GM18498 (cell line): ENCODE results near the gene WDR74.
"Not testable (repeated sequence)": the region's sequence is repeated elsewhere in the genome, so short reads cannot be mapped to it uniquely, and the experiment has no call there.

Experiments used
- ATAC-seq: cut with Tn5 transposase; IDR thresholded peaks from one replicate; pipeline ENCODE4 v1.9.1; 2021; ENCODE audit warnings: mild to moderate bottlenecking, moderate library complexity; ENCODE audit not compliant: unreplicated experiment

The WDR74 gene

DNA sequence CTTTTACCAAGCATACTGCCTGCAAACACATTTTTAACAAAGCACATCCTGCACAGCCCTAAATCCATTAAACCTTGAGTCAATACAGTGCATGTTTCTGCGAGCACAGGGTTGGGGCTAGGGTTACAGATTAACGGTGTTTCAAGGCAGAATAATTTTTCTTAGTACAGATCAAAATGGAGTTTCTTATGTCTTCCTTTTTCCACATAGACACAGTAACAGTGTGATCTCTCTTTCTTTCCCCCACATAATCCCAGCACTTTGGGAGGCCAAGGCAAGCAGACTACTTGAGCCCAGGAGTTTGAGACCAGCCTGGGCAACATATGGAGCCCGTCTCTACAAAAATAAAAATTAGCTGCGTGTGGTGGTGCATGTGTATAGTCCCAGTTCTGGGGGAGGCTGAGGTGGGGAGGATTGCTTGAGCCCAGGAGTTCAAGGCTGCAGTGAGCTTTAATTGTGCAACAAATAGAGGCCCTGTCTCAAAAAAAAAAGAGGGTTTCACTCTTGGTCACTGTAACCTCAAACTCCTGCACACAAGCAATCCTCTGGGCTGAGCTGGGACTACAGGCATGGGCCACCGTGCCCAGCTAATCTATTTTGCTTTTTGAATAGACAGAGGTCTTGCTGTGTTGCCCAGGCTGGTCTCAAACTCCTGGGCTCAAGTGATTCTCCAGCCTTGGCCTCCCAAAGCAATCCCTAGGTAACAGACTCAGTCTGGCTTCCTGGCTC lies 21.6 kb upstream of the WDR74 start:
- ATAC-seq = no peak

DNA sequence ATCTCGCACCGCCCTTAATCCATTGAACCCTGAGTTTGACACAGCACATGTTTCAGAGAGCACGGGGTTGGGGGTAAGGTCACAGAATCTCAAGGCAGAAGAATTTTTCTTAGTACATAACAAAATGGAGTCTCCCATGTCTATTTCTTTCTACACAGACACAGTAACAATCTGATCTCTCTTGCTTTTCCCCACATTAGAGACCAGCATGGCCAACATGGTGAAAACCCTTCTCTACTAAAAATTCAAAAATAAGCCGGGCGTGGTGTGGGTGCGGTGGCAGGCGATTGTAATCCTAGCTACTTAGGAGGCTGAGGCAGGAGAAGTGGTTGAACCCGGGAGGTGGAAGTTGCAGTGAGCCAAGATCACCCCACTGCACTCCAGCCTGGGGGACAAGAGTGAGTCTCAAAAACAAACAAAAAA lies 19.9 kb upstream of the WDR74 start:
- ATAC-seq = not testable (repeated sequence)

DNA sequence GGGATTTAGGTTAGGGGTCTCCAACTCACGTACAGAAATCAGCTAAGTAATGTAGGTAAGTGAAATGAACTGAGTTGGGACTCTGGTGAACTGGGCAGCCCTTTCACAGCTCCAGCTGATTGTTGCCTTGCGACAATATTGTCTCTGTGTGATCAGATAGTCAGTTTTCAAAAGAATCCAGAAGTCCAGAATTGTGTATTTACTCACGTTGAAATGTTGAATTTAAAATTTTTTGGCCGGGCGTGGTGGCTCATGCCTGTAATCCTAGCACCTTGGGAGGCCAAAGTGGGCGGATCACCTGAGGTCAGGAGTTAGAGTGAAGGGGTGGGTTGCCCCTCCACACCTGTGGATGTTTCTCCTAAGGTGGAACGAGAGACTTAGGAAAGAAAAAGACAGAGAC lies 18.8 kb upstream of the WDR74 start:
- no peak for ATAC-seq

DNA sequence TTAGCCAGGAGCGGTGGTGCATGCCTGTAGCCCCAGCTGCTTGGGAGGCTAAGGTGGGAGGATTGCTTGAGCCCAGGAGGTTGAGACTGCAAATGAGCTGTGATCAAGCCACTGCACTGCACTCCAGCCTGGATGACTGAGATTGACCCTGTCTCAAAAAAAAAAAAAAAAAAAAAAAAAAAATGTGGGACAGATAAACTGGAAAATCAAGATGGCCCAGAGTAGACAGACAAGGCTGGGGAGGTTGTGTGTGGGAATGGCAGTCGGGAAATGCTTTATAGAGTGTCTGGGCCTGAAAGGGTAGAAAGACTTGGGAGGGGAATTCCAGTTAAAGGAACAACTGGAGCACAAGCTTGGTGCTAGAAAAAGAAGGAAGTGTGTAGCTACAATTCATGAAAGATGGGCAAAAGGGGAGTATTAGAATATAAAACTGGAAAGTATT lies 18.2 kb upstream of the WDR74 start:
- ATAC-seq = no peak

DNA sequence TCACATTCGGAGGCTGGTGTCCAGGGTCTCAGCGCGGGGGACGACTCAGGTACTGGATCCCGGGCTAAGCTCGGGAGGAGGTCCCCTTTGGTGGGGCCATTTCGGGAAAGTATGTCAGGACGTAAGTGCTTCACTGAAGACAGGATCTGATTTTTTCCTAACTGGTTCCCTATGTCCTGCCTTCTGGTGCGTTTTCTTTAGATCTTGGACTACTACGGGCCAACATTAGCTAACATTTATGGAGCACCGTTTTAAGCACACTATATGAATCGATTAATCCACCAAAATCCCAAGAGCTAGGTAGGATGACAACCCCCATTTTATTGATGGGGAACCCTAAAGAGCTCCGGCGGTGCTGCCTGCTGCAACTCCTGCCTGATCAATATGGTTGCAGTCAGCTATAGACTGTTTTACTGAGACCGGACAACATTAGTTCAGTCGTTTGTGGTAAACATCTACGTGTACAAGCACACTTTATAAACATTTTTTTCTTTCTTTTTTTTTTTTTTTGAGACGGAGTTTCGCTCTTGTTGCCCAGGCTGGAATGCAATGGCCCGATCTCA lies 17.0 kb upstream of the WDR74 start:
- ATAC-seq = no peak

DNA sequence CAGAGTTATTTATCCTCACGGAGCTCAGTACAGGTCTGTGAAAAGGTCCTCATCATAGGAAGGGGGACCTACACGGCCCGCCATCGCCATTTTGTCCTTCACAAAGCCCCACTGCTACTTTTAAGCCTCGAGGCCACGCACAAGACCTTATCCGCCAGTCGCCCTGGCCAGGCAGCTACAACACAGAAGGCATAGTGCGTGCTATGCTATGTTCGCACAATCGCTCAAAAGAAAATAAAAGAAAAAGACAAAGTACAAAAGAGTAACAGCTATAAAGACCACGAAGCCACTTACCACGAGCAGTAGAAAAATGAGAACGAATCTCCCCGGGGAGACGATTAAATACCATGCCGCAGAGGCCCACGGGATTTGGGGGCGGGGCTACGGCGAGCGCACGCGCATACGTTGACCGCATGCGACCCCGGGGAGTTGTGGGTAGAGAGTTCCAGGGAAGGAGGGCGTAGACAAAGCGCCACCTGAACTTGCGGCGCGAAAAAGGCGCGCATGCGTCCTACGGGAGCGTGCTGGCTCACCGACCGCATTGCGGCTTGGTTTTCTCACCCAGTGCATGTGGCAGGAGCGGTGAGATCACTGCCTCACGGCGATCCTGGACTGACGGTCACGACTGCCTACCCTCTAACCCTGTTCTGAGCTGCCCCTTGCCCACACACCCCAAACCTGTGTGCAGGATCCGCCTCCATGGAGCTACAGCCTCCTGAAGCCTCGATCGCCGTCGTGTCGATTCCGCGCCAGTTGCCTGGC lies 16.4 kb upstream of the WDR74 start:
- peak; percentile 91 for ATAC-seq

DNA sequence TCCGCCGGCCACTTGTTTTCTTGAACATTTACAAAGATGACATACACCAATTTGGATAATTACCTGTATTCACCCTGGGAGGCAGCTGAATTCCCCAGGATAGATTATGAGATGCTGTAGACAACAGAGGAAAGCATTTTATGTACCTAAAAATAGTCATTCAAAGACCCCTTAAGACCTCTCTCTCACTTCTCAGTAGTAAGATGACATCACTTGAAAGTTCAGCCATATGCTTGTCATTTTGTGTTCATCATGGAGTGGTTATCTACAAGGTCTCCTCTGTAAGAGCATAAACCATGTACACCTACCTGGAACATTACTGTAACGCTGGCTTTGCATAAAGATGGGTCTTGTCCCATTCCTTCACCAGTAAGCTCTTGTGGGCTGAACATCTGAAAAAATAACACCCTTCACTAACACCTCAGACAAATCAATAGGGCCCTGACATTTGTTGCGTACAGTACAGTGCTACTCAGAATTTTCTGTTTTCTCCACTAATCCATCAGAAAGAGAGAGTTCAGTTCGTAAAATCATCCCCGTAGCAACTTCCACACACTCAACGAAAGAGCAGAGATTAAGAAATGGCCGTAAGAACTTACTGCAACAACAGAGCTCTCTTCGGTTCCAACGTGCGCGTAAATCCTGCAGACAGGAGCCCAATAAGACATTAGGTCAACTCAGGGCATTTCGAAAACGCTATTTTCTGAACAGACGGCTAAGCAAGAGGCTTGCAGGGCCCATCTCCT lies 15.6 kb upstream of the WDR74 start:
- no peak for ATAC-seq

DNA sequence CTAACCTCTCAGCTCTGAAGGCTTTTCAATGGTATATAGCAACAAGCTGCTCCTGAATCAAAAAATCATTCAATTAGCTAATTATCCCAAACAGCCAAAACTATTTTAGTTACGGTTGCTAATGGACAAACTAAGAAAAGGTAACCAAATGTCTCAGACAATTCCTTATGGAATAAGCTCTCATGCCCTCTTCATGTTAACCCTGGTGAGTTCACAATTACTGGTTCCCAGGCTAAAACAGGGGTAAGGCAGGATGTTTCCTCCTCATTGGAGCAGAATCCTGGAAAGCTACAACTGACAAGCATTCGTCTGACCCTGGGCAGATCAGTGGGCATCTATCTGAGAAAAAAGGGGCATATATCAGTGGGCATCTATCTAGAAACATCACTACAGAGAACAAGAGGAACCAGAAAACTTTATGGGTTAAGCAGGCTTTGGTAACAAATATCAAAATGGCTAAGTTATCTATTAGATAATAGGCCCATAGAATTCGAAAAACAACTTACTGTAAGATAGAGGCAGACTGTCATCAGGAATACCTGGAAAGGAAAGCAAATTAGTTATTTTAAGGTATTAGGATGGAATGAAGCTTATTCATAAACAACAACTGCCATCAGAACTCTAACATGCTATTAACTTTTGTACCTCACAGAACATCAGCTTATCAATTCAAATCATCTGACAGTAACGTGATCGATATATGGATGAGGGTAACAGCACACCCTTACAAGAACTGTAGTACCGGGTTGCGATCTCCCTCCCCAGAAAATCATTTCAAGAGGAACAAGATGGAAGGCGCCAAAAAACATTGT lies 14.8 kb upstream of the WDR74 start:
- ATAC-seq = no peak

DNA sequence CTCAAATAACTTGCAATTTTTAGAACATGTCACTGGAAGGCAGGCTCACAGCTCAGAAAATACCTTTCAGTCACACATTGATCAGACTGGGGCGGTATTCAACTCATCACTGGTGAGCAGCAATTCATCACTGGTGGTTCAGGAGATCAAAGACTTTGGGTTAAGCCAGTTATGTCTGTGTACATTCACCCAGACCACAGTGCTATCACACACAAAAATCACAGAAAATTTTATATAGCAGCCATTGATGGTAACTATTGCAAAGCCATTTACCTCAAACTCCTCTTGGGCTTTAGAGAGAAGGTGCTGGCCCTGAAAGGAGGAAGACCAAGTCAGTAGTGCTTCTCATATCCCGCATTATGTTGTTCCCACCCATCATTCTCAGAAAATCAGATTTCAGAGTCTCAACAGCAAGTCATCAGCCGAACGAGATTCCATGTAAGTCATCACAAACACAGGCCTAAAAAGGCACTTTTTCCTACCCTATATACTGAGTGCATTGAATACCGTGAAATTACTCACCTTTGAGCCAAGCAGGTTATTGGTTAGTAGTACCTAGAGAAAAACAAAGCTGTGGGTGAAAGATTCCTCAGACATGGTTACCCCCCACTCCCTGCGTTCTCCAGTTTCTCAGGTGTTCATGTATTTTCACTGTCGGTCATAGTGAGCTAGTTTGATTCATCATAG lies 14.0 kb upstream of the WDR74 start:
- no peak for ATAC-seq

DNA sequence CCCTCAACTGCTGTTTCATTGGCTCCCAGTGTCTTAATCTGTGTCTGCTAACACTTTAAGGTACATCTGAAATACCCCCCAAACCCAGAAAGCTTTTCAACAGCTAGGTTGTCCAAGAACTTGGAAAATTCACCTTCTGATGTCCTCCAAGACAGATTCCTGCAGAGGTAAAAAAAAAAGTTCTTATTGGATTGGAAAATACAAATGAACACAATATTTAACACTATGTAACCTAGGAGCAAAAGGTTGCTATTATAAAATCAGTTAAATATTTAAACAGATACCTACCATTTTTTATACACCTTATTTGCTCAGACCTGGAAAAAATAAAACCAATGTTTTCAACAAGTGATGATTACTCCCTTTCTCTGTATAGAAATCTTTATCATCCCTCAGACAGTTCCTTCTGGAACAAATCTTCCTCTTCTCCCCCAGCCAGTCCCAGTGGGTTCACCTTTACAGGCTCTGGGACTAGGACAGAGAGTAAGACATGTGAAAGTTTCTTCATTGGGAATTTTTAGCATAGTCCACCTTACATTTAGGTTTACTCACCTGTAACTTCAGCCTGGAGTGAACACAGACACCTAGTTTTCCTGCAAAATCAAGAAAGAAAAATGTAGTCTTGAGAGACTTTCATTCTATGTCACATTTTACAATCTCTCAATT lies 13.3 kb upstream of the WDR74 start:
- ATAC-seq = no peak

DNA sequence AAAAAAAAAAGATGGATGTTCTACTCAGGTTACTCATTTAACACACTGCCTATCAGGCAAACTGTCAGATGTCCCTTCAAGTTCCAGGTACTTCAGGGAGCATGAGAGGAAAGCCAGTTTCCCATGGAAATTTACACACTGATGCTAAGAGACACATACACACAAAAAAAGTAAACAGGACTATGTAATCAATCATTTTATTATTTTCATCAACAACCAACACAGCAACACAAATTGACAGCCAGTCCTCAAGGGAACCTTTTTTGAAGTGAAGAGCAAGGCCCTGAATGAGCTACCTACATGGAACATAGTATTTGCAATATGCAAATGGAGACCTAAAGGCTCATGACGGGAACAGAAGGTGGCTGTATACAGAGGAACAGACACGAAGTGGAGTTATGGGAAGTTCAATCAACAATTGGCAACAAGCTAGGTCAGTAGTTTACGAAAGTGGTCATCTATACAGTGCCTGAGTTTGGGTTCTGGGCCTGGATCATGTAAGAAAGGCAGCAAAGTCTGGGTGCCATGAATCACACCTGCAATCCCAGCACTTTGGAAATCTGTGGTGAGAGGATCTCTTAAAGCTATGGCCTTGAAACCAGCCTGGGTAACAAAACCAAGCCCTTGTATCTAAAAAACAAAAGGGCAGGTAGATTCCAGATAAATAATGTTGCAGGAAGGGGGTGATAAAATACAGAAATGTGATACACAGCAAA lies 12.6 kb upstream of the WDR74 start:
- no peak for ATAC-seq

DNA sequence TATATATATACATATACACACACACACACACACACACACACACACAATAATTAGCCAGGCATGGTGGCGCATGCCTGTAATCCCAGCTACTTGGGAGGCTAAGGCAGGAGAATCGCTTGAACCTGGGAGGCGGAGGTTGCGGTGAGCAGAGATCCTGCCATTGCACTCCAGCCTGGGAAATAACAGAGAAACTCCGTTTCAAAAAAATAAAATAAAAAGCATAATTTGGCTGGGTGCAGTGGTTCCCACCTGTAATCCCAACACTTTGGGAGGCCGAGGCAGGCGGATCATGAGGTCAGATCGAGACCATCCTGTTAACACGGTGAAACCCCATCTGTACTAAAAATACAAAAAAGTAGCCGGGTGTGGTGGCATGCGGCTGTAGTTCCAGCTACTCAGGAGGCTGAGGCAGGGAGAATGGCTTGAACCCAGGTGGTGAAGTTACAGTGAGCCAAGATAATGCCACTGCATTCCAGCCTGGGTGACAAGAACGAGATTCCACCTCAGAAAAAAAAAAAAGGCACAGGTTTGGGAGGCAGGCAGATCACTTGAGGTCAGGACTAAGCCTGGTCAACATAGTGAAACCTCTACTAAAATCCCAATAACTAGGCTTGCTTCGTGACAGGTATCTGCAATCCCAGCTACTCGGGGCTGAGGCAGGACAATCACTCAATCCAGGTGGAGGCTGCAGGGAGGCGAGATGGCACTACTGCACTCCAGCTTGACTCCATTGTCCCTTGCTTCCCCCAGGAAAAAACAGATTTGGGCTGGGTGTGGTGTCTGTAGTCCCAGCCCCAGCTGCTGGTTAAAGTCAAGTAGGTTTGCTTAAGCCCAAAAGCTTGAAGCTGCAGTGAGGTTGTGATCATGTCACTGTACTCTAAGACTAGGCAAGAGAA lies 11.8 kb upstream of the WDR74 start:
- ATAC-seq = no peak

DNA sequence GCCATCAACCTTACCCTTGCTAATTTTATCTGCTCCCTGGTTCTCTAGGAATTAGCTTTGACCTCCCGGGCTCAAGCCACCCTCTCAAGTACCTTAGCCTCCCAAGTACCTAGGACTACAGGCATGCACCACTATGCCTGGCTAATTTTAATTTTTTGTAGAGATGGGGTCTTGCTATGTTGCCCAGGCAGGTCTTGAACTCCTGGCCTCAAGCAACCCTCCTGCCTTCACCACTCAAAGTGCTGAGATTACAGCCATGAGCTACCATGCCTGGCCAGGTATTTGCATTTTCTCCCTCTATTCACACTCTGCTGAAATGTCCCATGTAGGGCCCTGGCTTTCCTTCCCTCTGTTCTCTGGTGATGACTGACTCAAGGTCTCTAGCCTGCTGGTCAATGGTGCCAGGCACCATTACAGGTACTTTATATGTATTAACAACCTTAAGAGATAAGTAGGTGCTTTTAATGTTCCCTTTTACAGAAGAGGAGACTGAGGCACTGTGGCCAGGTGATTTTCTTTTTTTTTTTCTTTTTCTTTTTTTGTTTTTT lies 8.5 kb upstream of the WDR74 start:
- ATAC-seq = no peak

DNA sequence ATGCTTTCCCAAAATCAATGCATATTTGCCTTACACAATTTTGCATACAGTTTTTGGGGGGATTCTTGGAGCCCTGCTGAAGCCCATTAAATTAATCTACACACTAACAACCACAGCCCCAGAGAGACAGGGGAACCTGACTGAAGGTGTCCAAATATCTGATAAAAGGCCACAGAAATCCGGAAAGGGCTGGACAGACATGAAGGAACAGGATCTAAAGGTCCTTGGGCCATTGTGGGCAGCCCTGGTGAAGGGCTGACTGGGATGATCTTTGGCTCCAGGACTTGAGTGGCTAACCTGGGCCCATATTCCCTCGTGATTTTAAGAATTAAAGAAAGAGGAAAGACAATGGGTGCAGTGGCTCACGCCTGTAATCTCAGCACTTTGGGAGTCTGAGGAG lies 6.8 kb upstream of the WDR74 start:
- ATAC-seq = no peak

DNA sequence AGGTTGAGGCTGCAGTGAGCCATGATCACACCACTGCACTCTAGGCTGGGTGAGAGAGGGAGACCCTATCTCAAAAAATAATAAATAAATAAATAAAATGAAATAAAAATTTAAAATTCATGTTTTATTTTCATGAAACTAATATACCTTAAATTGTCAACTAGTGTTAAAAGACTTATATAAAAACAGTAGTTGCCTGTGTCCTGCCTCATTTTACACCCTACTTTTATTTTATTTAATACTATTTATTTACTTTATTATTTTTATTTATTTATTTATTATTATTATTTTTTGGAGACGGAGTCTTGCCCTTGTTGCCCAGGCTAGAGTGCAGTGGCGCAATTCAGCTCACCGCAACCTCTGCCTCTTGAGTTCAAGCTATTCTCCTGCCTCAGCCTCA lies 4.8 kb upstream of the WDR74 start:
- ATAC-seq = no peak

DNA sequence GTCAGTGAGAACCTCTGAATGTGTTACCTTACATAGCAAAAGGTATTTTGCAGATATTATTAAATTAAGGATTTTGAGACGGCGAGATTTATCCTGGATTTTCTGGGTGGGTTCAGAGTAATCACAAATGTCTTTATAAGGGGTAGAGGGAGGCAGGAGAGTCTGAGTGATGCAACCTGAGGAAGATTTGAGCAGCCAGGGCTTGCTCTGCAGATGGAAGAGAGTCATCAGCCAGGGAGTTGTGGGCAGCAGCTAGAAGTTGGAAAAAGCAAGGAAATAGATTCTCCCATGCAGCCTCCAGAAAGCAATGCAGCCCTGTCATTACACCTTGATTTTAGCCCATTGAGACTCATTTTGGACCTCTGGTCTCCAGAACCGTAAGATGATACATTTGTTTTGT lies 4.1 kb upstream of the WDR74 start:
- no peak for ATAC-seq

DNA sequence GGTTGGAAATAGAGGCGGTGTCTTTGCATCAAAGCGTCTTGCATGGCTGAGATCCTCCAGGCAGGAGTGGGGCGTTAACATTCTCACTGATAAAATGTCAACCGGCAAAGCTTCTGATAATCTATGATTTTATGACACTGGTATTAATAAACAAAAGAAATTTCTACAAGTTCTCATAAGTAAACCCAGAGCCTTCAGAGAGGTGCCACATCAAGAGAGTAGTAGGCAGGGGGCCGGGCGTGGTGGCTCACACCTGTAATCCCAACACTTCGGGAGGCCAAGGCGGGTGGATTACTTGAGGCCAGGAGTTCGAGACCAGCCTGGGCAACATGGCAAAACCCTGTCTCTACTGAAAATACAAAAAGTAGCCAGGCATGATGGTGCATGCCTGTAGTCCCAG lies 3.5 kb upstream of the WDR74 start:
- ATAC-seq = not testable (repeated sequence)
